Esophagus (tissue), 2 donors: Measurements from ENCODE around the gene ANKRD37. TPM values are rescaled to one million over a fixed set of nuclear protein-coding genes. Genes with fewer than 3 reads are reported as not detected.

Experiments
- H3K27ac ChIP-seq, 2 donors: one replicate each; pipeline ENCODE4 v1.5.1; 2013; ENCODE audit warnings: low read depth in 2 of 2, mild to moderate bottlenecking in 2 of 2, inconsistent platforms in 1 of 2, low read length in 1 of 2, moderate library complexity in 1 of 2
- H3K27me3 ChIP-seq, 2 donors: one replicate each; pipeline ENCODE4 v1.6.1; 2013; ENCODE audit warnings: low read length in 2 of 2, control low read depth in 1 of 2, mild to moderate bottlenecking in 1 of 2; ENCODE audit not compliant: insufficient read depth in 2 of 2, control insufficient read depth in 1 of 2
- H3K36me3 ChIP-seq, 2 donors: one replicate each; pipeline ENCODE4 v1.6.1; 2013; ENCODE audit warnings: low read length in 1 of 2; ENCODE audit not compliant: control insufficient read depth in 2 of 2, insufficient read depth in 2 of 2
- H3K4me1 ChIP-seq, 2 donors: one replicate each; pipeline ENCODE4 v1.6.1; 2013; ENCODE audit warnings: low read length in 1 of 2; ENCODE audit not compliant: control insufficient read depth in 2 of 2, insufficient read depth in 2 of 2
- H3K4me3 ChIP-seq, 2 donors: one replicate each; pipeline ENCODE4 v1.5.1; 2013; ENCODE audit warnings: low read length in 2 of 2, mild to moderate bottlenecking in 2 of 2, low read depth in 1 of 2, moderate library complexity in 1 of 2
- H3K9me3 ChIP-seq, 2 donors: one replicate each; pipeline ENCODE4 v1.6.1; 2013; ENCODE audit warnings: mild to moderate bottlenecking in 2 of 2, low read depth in 1 of 2, low read length in 1 of 2, moderate library complexity in 1 of 2; ENCODE audit not compliant: control insufficient read depth in 2 of 2, insufficient read depth in 1 of 2
- WGBS, 2 donors: extraction: QIAGEN DNeasy Blood & Tissue Kit; methylation state at CpG; one replicate each; pipeline ENCODE4 v1.1.7; 2013; 5-methylcytosine and 5-hydroxymethylcytosine counted together
- polyA plus RNA-seq, 2 donors: library from polyadenylated mRNA; stranded (reverse); fragments of 200-250 nt; gene quantifications; one replicate each; pipeline ENCODE4 v1.2.3, GENCODE V29; 2013
- donor health status: healthy with polysubstance abuse.
- donor health status: Bipolar disorder and iron deficiency.

The ANKRD37 gene
- polyA plus RNA-seq, 2 donors, result 64.1 to 112 TPM

DNA sequence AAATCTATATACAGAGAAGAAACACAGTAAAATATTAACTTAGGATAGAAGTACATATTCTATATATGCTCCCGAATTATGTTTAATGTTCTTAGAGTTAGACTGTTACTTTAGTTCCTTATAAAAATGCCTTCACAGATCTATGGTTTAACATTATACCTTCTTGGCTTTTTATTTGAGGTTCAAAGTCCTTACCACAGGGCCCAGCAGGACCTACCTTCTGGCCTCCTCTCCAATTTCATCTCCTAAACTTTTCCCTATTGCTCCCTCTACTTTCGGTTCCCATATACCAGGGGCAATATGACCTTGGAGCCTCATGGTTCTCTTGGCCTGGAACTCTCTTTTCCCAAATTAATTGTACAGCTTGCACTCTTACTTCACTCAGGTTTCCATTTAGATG lies 11.8 kb downstream of the ANKRD37 start:
- Histone ChIP-seq H3K4me1 (no peaks in the 10 kb centered on the region), H3K9me3 (no peaks in the 10 kb centered on the region), H3K36me3 (peaks cover 0 to 6% of the 10 kb centered on the region in 2 donors), H3K27me3 (no peaks in the 10 kb centered on the region), H3K4me3 (no peak overlapping the region), H3K27ac (no peak overlapping the region)
- 92 to 97% methylated on average over 2 of the region's 2 CpGs for WGBS, 2 donors

DNA sequence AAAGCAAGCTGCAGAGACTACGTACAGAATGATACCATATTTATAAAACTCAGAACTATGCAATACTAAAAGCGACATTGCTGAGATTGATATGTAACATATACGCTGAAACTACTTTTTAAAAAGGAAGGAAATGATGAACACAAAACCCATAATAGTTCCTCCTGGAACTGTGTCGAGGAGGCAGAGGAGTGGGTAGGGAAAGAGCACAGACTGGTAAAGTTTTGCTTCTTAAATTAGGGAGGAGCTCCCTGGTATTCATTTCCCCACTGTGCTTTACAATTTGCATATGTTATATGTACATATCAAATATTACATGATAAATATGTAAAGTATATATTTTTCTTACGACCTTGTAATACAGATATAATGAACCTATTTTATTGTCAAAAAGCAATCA lies 15.2 kb downstream of the ANKRD37 start:
- Histone ChIP-seq H3K9me3 (no peaks in the 10 kb centered on the region), H3K4me3 (no peak overlapping the region), H3K36me3 (peaks cover 3 to 6% of the 10 kb centered on the region in 2 donors), H3K4me1 (no peaks in the 10 kb centered on the region), H3K27me3 (no peaks in the 10 kb centered on the region), H3K27ac (no peak overlapping the region)
- WGBS, 2 donors, result 82 to 87% methylated on average over 5 of the region's 5 CpGs

DNA sequence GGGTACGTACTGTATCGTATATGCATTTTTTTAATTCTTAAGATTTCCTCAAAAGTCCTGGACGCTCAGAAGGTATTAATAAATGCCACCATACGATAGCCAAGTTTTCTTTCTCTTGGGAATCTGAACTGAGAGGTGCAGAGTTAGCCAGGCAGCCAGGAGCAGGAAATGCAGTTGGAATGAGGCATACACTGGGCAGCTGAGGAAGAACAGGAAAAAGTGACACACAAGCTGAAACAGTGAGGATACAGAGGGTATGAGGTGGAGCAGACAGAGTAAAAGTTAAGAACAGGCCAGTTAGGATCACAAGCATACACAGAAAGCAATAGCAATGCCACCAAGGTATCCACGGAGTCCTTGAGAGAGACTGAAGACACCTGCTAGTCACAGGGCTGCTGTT lies 15.8 kb downstream of the ANKRD37 start:
- Histone ChIP-seq H3K9me3 (no peaks in the 10 kb centered on the region), H3K4me1 (no peaks in the 10 kb centered on the region), H3K4me3 (no peak overlapping the region), H3K27ac (peak overlapping the region in 1 of 2 donors; percentile 21), H3K36me3 (peaks cover 4 to 9% of the 10 kb centered on the region in 2 donors), H3K27me3 (no peaks in the 10 kb centered on the region)
- WGBS, 2 donors, result 85 to 90% methylated on average over 5 of the region's 5 CpGs

DNA sequence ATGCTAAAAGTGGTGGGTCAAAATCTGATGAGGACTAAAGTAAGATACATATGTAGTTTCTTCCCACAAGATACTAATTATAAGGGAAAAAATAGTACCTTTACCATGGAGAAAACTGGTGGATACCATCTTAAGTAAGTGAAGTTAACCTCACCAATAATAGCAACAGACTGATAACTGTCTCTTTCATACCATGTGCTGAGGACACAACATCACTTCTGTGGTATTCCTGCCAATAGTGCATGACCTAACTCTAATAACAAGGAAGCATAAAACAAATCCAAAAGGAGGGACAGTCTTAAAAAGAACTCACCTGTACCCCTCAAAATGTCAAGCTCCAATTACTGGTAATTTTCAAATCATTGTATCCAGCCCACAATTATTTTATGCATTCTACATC lies 20.3 kb downstream of the ANKRD37 start:
- H3K27me3 ChIP-seq, result no peaks in the 10 kb centered on the region
- no peak overlapping the region for H3K4me3 ChIP-seq
- no peaks in the 10 kb centered on the region for H3K4me1 ChIP-seq
- no peaks in the 10 kb centered on the region for H3K9me3 ChIP-seq
- no peak overlapping the region for H3K27ac ChIP-seq
- H3K36me3 ChIP-seq, result peaks cover 7 to 11% of the 10 kb centered on the region in 2 donors

DNA sequence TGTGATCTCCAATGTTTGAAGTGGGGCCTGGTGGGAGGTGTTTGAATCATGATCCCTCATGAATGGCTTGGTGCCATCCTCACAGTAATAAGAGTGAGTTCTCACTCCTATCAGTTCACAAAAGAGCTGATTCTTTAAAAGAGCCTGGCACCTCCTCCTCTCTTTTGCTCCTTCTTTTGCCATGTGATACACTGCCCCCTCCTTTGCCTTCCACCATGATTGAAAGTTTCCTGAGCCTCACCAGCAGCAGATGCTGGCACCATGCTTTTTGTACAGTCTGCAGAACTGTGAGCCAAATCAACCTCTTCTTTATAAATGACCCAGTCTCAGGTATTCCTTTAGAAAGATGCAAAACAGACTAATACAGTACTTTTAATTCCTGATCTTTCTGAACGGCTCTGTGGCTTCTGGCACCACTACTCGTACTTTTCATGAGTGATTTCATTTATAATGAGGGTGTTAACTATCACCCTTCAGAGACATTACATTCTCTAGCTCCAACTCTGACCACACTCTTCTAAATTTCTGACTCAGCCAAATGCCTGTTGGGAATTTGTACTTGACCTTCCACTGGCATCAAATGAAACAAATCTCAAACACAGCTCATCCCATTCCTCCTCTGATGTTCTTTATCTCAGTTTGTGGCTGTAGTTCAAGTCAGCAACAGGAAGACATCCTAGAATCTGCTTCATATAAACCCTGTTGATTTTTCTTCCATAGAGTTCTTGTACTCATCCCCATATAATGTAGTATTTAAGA lies 24.9 kb downstream of the ANKRD37 start:
- Histone ChIP-seq H3K9me3 (no peaks in the 10 kb centered on the region), H3K36me3 (peaks cover 4% of the 10 kb centered on the region in 2 donors), H3K4me1 (peaks cover 0 to 4% of the 10 kb centered on the region in 2 donors), H3K27me3 (no peaks in the 10 kb centered on the region), H3K4me3 (no peak overlapping the region), H3K27ac (no peak overlapping the region)
- WGBS, 2 donors, result 38 to 67% methylated on average over 2 of the region's 2 CpGs

DNA sequence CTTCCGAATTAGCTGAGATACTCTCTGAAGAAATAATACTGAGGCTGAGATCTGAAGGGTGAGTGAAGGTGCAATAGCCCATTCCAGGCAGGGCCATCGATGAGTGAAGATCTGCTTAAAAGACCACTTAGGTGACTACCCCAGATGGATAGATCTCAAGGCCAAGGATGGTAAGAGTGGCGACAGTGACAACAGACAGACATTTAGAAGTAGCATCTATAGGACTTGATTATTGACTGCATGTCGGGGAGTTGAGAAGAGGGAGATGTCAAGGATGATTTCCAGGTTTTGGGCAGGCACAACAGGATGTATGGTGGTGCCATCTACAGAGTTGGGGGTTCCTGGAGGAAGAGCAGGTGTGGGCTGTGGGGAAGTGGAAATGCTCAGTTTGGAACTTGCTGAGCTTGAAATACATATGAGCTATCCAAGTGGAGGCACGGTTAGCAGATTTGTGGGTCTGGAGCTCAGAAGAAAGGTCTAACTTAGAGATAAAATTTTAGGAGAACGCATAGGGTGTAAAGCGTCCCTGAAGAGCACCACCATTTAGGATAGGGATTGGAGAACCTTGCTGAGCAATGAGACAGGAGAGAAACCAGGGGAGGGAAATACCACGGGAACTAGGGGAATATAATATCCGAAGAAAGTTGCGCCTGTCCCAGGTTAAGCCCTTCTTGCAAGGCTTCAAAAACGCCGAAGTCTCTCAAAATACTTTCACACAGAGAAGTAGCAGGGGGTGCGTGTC lies 28.4 kb downstream of the ANKRD37 start:
- peak overlapping the region; percentile 78 to 97 for H3K4me3 ChIP-seq
- no peaks in the 10 kb centered on the region for H3K9me3 ChIP-seq
- no peaks in the 10 kb centered on the region for H3K27me3 ChIP-seq
- 14 to 17% methylated on average over 13 of the region's 13 CpGs for WGBS, 2 donors
- H3K27ac ChIP-seq, result peak overlapping the region; percentile 88 to 96
- H3K36me3 ChIP-seq, result no peaks in the 10 kb centered on the region
- H3K4me1 ChIP-seq, result peaks cover 0 to 4% of the 10 kb centered on the region in 2 donors

DNA sequence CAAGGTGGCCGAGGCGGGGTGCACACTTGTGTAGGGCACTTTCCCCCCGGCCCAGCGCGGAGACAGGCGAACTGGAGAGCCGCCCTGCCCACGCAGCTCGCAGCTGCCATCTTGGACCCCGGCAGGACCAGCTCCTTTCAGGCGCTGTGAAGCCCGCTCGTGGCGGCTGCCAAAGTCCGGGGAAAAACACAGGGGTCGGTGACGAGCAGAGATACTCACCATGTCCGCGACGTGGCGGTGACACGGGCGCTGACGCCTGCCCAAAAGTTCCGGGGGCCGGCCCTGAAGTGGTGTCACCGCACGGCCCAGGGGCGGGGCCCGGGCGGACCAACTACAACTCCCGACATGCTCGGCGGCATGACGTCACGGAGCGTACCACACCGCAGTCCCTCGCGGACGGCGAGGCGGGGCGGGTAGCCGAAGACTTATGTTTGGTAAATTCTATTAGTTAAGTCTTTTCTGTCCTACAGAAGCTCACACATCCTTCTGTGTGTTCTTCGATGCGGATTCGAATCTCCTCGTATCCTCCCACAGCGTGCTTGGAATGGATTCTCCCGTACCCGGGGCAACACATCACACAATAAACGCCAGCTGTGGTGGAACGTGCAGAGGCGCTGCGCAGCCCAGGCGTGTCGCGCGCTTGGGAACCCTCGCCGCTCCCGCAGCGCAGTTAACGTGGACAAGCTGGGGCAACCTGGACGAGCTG lies 29.2 kb downstream of the ANKRD37 start, which contains the start of gene UFSP2:
Gene UFSP2, minus strand, starts transcription at position 318 of the 706 bp plus-strand sequence. Its CDS starts 96 bp downstream, at position 222.
- Histone ChIP-seq H3K4me1 (peaks cover 0 to 4% of the 10 kb centered on the region in 2 donors), H3K36me3 (no peaks in the 10 kb centered on the region), H3K27ac (peak within 1 kb of the TSS; percentile 88 to 96), H3K9me3 (no peaks in the 10 kb centered on the region), H3K4me3 (peak within 1 kb of the TSS; percentile 78 to 97), H3K27me3 (no peaks in the 10 kb centered on the region)
- 0% methylated on average over 53 to 66 of the region's 66 CpGs for WGBS, 2 donors

DNA sequence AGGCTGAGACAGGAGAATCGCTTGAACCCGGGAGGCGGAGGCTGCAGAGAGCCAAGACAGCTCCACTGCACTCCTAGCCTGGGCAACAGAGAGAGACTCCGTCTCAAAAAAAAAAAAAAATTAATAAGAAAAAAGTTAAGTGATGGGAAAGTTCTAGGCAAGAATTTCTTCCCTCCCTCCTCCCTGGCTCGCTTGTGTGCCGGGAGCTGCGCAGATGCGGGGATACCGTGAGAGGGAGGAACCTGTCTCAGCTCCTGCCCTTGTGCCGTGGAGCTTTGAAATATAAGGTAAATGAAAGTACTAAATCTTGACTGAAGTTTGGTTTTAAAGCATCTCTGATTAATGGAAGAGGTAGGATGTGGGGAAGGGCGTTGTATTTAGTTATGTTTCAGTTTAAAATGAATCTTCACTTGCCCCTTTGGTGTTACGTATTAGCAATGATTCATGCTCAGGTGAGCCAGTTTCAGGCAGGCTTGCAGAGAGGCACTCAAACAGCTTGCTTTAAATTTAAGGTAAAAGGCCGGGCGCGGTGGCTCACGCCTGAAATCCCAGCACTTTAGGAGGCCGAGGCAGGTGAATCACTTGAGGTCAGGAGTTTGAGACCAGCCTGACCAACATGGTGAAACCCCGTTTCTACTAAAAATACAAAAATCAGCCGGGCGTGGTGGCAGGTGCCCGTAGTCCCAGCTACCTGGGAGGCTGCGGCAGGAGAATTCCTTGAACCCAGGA lies 30.5 kb downstream of the ANKRD37 start:
- Histone ChIP-seq H3K4me3 (no peak overlapping the region), H3K27me3 (no peaks in the 10 kb centered on the region), H3K9me3 (no peaks in the 10 kb centered on the region), H3K4me1 (peaks cover 0 to 4% of the 10 kb centered on the region in 2 donors), H3K27ac (no peak overlapping the region), H3K36me3 (no peaks in the 10 kb centered on the region)
- 90% methylated on average over 22 of the region's 22 CpGs for WGBS, 2 donors

DNA sequence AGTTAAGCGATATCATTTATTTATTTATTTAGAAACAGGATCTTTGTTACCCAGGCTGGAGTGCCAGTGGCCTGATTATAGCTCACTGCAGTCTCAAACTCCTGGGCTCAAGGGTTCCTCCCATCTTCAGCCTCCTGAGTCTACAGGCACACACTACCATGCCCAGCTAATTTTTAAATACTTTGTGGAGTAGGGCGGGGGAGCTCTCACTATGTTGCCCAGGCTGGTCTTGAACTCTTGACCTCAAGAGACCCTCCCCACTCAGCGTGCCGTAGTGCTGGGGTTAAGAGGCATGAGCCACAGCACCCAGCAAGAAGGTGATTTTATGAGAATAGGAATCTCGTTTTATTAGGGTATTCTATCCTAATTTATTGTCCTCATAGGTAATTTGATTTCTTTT lies 33.0 kb downstream of the ANKRD37 start:
- H3K9me3 ChIP-seq, result no peaks in the 10 kb centered on the region
- H3K4me3 ChIP-seq, result no peak overlapping the region
- no peak overlapping the region for H3K27ac ChIP-seq
- no peaks in the 10 kb centered on the region for H3K36me3 ChIP-seq
- H3K4me1 ChIP-seq, result peaks cover 0 to 4% of the 10 kb centered on the region in 2 donors
- no peaks in the 10 kb centered on the region for H3K27me3 ChIP-seq
- WGBS, 2 donors, result 61 to 74% methylated on average over 5 of the region's 5 CpGs
